WTC11 (cell line): ENCODE results near the gene TCEA2. TPM values are rescaled to one million over a fixed set of nuclear protein-coding genes. Genes with fewer than 3 reads are reported as not detected.

Experiments
- ATAC-seq: fragments of 200-7000 bp; cut with Tn5 transposase; 2 replicates; pipeline ENCODE4 v1.10.0; 2021; ENCODE audit warnings: mild to moderate bottlenecking, moderate library complexity
- CTCF ChIA-PET: fragments of 300-600 bp; sonication (Branson Sonifier 250); formaldehyde crosslinking; loops from one replicate; lab custom pipeline; 2021; ENCODE audit warnings: antibody characterized with exemption; lab: Charles Lee
- POLR2A ChIA-PET: fragments of 350-600 bp; sonication (Branson Sonifier 250); formaldehyde crosslinking; loops from one replicate; lab custom pipeline; 2021; ENCODE audit warnings: antibody characterized with exemption; lab: Charles Lee
- DNase-seq: peaks from one replicate; pipeline ENCODE4 v3.0.0; 2021; ENCODE audit warnings: low spot score
- H3K27ac Mint-ChIP-seq: 2 replicates; pipeline ENCODE4 v1.8.0; 2021; ENCODE audit warnings: mixed read lengths
- H3K27me3 Mint-ChIP-seq: 2 replicates; pipeline ENCODE4 v1.8.0; 2021; ENCODE audit warnings: low read depth, mild to moderate bottlenecking, moderate library complexity, mixed read lengths
- H3K36me3 Mint-ChIP-seq: 2 replicates; pipeline ENCODE4 v1.8.0; 2021; ENCODE audit warnings: mixed read lengths
- H3K4me1 Mint-ChIP-seq: 2 replicates; pipeline ENCODE4 v1.8.0; 2022; ENCODE audit warnings: mixed read lengths
- H3K4me3 Mint-ChIP-seq: 2 replicates; pipeline ENCODE4 v1.8.0; 2021; ENCODE audit warnings: mild to moderate bottlenecking, moderate library complexity, mixed read lengths
- H3K9me3 Mint-ChIP-seq: 2 replicates; pipeline ENCODE4 v1.8.0; 2021; ENCODE audit warnings: mixed read lengths
- ATF3 ChIP-seq: sonication (generic); formaldehyde crosslinking; conservative IDR thresholded peaks from 2 replicates; pipeline ENCODE4 v1.8.1; 2022; ENCODE audit warnings: mild to moderate bottlenecking, missing genetic modification reagents
- ATF6 ChIP-seq: sonication (generic); formaldehyde crosslinking; IDR thresholded peaks from 2 replicates; pipeline ENCODE4 v1.8.1; 2023; ENCODE audit warnings: mild to moderate bottlenecking, missing genetic modification reagents
- CREM ChIP-seq: sonication (generic); formaldehyde crosslinking; IDR thresholded peaks from 2 replicates; pipeline ENCODE4 v1.8.1; 2022; ENCODE audit warnings: mild to moderate bottlenecking, missing genetic modification reagents, moderate library complexity
- CTCF ChIP-seq: fragments of 200-600 bp; IDR thresholded peaks from 2 replicates; pipeline ENCODE4 v1.8.0; 2022; ENCODE audit warnings: antibody characterized with exemption
- E2F4 ChIP-seq: sonication (generic); formaldehyde crosslinking; IDR thresholded peaks from 2 replicates; pipeline ENCODE4 v1.8.1; 2022; ENCODE audit warnings: low read depth, mild to moderate bottlenecking, moderate library complexity, missing genetic modification reagents, borderline replicate concordance
- ESRRA ChIP-seq: sonication (generic); formaldehyde crosslinking; IDR thresholded peaks from 2 replicates; pipeline ENCODE4 v1.8.1; 2022; ENCODE audit warnings: mild to moderate bottlenecking, missing genetic modification reagents, borderline replicate concordance
- ETV6 ChIP-seq: sonication (generic); formaldehyde crosslinking; IDR thresholded peaks from 2 replicates; pipeline ENCODE4 v1.8.1; 2022; ENCODE audit warnings: mild to moderate bottlenecking, missing genetic modification reagents
- FOXP1 ChIP-seq: sonication (generic); formaldehyde crosslinking; IDR thresholded peaks from 2 replicates; pipeline ENCODE4 v1.8.0; 2022; ENCODE audit warnings: missing genetic modification reagents, mild to moderate bottlenecking, moderate library complexity, borderline replicate concordance
- GABPB1 ChIP-seq: sonication (generic); formaldehyde crosslinking; IDR thresholded peaks from 2 replicates; pipeline ENCODE4 v1.8.1; 2023; ENCODE audit warnings: mild to moderate bottlenecking, missing genetic modification reagents
- HMGA2 ChIP-seq: fragments of 250-450 bp; sonication (Bioruptor Pico); IDR thresholded peaks from 2 replicates; pipeline ENCODE4 v1.4.0; 2021; ENCODE audit warnings: mild to moderate bottlenecking, moderate library complexity
- JAZF1 ChIP-seq: fragments of 250-450 bp; sonication (Bioruptor Pico); IDR thresholded peaks from 2 replicates; pipeline ENCODE4 v1.9.0; 2021; ENCODE audit warnings: moderate library complexity, mild to moderate bottlenecking, inconsistent platforms
- MXD4 ChIP-seq: fragments of 250-450 bp; sonication (Bioruptor Pico); IDR thresholded peaks from 2 replicates; pipeline ENCODE4 v1.8.0; 2021; ENCODE audit warnings: mild to moderate bottlenecking, moderate library complexity, borderline replicate concordance
- PREB ChIP-seq: sonication (generic); formaldehyde crosslinking; IDR thresholded peaks from 2 replicates; pipeline ENCODE4 v1.8.1; 2022; ENCODE audit warnings: mild to moderate bottlenecking, missing genetic modification reagents, moderate library complexity, borderline replicate concordance
- SMAD3 ChIP-seq: sonication (generic); formaldehyde crosslinking; IDR thresholded peaks from 2 replicates; pipeline ENCODE4 v1.8.0; 2022; ENCODE audit warnings: missing genetic modification reagents, mild to moderate bottlenecking, borderline replicate concordance
- SOX15 ChIP-seq: fragments of 250-450 bp; sonication (Bioruptor Pico); IDR thresholded peaks from 2 replicates; pipeline ENCODE4 v1.9.0; 2021; ENCODE audit warnings: mild to moderate bottlenecking
- STAT6 ChIP-seq: sonication (generic); formaldehyde crosslinking; conservative IDR thresholded peaks from 2 replicates; pipeline ENCODE4 v1.8.1; 2023; ENCODE audit warnings: mild to moderate bottlenecking, low read depth, missing genetic modification reagents, moderate library complexity
- TEAD4 ChIP-seq: sonication (generic); formaldehyde crosslinking; IDR thresholded peaks from 2 replicates; pipeline ENCODE4 v1.8.0; 2022; ENCODE audit warnings: mild to moderate bottlenecking, missing genetic modification reagents
- ZBTB21 ChIP-seq: sonication (generic); formaldehyde crosslinking; IDR thresholded peaks from 2 replicates; pipeline ENCODE4 v1.8.1; 2023; ENCODE audit warnings: mild to moderate bottlenecking, missing genetic modification reagents, borderline replicate concordance
- ZMAT4 ChIP-seq: fragments of 250-450 bp; sonication (Bioruptor Pico); IDR thresholded peaks from 2 replicates; pipeline ENCODE4 v1.9.0; 2021; ENCODE audit warnings: mild to moderate bottlenecking
- ZNF416 ChIP-seq: fragments of 250-450 bp; sonication (Bioruptor Pico); IDR thresholded peaks from 2 replicates; pipeline ENCODE4 v1.9.0; 2021; ENCODE audit warnings: mild to moderate bottlenecking, inconsistent platforms
- total RNA-seq: library from RNA; stranded (reverse); gene quantifications from 3 replicates; pipeline ENCODE4 v1.2.3, GENCODE V29; 2021

The TCEA2 gene
- total RNA-seq, 1 experiment from 2014 or later = 55.8 TPM

- ATAC-seq = no peak
- Mint-ChIP-seq H3K36me3 (peaks cover 28% of the 10 kb centered on the region), H3K27ac (no peak overlapping the region), H3K27me3 (peaks cover 5% of the 10 kb centered on the region; the same call in 1 of the 2 replicates), H3K4me3 (no peak overlapping the region), H3K4me1 (peaks cover 20% of the 10 kb centered on the region), H3K9me3 (no peaks in the 10 kb centered on the region)
- no peak for TF ChIP-seq SMAD3
- no peak for TF ChIP-seq ATF3
- TF ChIP-seq TEAD4 (CRISPR knock-in tag) = no peak
- no peak for TF ChIP-seq JAZF1 (CRISPR knock-in tag)
- TF ChIP-seq CTCF = no peak
- no peak for TF ChIP-seq MXD4
- TF ChIP-seq ZBTB21 (CRISPR knock-in tag) = no peak
- TF ChIP-seq SOX15 (CRISPR knock-in tag) = no peak
- no peak for TF ChIP-seq FOXP1
- no peak for TF ChIP-seq HMGA2
- no peak for TF ChIP-seq GABPB1 (CRISPR knock-in tag)
- no peak for TF ChIP-seq ZNF416 (CRISPR knock-in tag)
- TF ChIP-seq ETV6 (CRISPR knock-in tag) = no peak
- TF ChIP-seq ATF6 = no peak
- no peak for TF ChIP-seq ZMAT4 (CRISPR knock-in tag)
- TF ChIP-seq E2F4 = no peak
- no peak for TF ChIP-seq CREM
- TF ChIP-seq PREB = no peak
- TF ChIP-seq STAT6 (CRISPR knock-in tag) = no peak
- TF ChIP-seq ESRRA (CRISPR knock-in tag) = no peak
- POLR2A ChIA-PET = no interaction called here
- DNase-seq = no peak
- CTCF ChIA-PET = interaction anchor here (0.7 to 1.0 kb wide), 2 partner anchors 22 to 24 kb away, joined by 3 read pairs; no protein-coding TSS in a partner anchor
Measured at GRCh38 chr20:64032706-64033624, 30.0 kb upstream of the TCEA2 start.
